Subcutaneous adipose tissue (tissue), 4 donors: ENCODE results near the gene ZMYND12. TPM values are rescaled to one million over a fixed set of nuclear protein-coding genes. Genes with fewer than 3 reads are reported as not detected.

Experiments
- CTCF ChIP-seq: fragments of 450-650 bp; IDR thresholded peaks from one replicate; pipeline ENCODE4 v1.5.1; 2016; ENCODE audit warnings: low read depth, mild to moderate bottlenecking, control low read depth, antibody characterized with exemption, moderate library complexity
- total RNA-seq, 4 donors: library from RNA; depleted of rRNA; stranded (reverse); fragments of >200 nt; gene quantifications; one replicate each; pipeline ENCODE4 v1.1.0, GENCODE V29; 2016

The ZMYND12 gene
- total RNA-seq, 4 donors from 2014 or later = 3.1 to 7.5 (median 3.7) TPM; not detected in 1

GRCh38 chr1:42456754-42457089 lies 900 bp upstream of the ZMYND12 start:
- no peak for TF ChIP-seq CTCF

- no peak for TF ChIP-seq CTCF
Measured at GRCh38 chr1:42454403-42454802, 1.4 kb downstream of the ZMYND12 start.

GRCh38 chr1:42453386-42453785 lies 2.4 kb downstream of the ZMYND12 start:
- TF ChIP-seq CTCF = no peak

GRCh38 chr1:42450061-42450460 lies 5.8 kb downstream of the ZMYND12 start:
- no peak for TF ChIP-seq CTCF

- TF ChIP-seq CTCF = no peak
Measured at GRCh38 chr1:42449256-42449655, 6.6 kb downstream of the ZMYND12 start.

- no peak for TF ChIP-seq CTCF
Measured at GRCh38 chr1:42442662-42443061, 13.2 kb downstream of the ZMYND12 start.

GRCh38 chr1:42439940-42440339 lies 15.9 kb downstream of the ZMYND12 start:
- no peak for TF ChIP-seq CTCF

GRCh38 chr1:42434340-42434739 lies 21.5 kb downstream of the ZMYND12 start:
- no peak for TF ChIP-seq CTCF
